ENCODE data around the gene OR6S1.
"Not testable (repeated sequence)": the region's sequence is repeated elsewhere in the genome, so short reads cannot be mapped to it uniquely, and the experiment has no call there.

Gene OR6S1

DNA sequence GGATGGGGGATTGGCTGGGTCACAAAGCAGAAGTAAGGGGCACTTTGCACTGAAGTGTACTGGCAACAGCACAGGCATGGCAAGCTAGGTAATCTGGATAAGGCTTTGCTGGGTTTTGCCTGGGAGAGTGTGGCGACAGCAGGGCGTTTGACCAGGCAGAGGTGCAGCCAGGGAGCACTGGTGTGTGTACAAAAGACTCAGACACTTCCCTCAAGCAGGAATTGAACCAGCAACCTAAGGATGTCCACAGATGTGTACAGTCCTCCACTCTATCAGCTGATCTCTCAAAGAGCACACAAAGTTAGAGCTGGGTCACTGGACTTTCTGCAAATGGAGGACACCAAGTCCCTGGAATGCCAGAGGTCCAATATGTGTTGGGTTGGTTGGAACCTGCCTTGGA, 27.5 kb upstream of the OR6S1 start:
- DNase-seq: no peak

DNA sequence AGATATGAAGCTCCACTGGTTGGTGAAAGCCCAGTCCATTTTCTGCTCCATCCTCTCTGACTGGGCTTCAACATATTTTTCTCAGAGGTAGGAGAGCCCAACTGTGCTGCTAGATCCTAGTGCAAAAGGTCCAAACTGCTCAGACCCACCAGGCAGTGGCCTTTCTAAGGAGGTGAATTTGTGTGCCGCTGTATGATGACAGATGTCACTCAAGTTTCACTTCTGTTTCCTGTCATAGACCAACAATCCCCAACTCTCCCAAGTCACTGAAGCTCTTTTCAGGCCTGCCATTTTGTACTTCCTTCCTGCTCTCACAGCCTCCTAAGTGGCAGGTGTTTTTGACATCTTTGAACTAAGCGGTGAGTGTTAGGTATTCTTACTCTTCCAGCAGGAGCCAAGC, 26.5 kb upstream of the OR6S1 start:
- DNase-seq: no peak

DNA sequence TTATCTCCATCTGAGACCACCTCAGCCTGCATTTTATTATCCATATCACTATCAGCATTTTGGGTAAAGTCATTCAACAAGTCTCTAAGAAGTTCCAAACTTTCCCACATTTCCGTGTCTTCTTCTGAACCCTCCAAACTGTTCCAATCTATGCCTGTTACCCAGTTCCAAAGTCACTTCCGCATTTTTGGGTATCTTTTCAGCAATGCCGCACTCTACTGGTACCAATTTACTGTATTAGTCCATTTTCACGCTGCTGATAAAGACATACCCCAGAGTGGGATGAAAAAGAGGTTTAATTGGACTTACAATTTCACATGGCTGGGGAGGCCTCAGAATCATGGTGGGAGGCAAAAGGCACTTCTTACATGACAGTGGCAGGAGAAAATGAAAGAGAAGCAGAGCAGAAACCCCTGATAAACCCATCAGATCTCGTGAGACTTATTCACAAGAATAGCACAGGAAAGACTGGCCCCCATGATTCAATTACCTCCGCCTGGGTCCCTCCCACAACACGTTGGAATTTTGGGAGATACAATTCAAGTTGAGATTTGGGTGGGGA, 25.0 kb upstream of the OR6S1 start:
- not testable (repeated sequence) for DNase-seq

DNA sequence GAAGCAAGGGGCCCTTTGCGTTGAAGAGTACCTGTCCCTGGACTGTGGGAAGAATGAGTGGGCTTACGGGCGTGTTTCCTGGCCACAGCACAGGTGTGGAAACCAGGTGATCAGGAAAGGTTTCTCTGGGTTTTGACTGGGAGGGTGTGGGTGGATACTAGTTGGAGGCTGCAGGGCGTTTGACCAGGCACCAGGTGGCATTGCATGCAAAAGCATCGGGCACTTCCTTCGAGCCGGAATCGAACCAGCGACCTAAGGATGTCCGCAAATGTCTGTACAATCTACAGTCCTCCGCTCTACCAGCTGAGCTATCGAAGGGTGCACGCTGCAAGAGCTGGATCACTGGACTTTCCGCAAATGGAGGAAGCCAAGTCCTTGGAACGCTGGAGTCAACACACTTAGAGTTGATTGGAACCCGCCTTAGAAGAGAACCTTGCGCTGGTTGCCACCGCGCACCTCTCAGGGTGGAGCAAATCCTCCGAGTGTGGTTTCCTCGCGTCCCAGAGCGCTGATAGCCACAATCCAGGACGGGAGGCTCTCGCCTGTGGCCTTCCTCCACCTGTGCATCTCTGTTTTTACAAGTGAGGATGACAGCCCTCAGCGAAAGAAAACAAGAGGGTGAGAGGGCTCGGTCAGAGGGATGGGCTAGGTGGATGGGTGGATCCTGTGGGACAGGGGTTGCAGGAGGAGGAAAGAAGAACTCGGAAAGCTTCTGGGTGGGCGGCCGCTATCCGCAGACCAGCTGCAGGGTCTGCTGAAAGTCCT, 21.7 kb upstream of the OR6S1 start:
- peak; percentile 18 for DNase-seq

DNA sequence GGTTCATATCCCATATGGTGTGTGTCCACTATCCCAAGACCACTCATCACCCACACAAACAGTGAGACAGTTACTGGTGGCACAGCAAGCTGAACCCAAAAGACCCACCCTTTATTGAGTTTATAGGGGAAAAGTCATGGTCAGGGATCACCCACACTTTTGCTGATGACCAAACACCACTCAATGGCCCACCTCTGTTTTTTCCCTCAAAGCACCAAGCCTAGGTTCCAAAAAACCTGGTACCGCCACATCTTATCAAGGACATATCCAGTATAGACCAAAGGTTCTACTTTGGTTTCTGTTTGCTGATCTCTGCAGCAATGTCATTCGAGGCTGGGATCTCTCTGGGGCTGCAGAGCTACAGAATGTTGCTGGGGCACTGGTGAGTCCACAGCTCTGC, 19.7 kb upstream of the OR6S1 start:
- DNase-seq: no peak

DNA sequence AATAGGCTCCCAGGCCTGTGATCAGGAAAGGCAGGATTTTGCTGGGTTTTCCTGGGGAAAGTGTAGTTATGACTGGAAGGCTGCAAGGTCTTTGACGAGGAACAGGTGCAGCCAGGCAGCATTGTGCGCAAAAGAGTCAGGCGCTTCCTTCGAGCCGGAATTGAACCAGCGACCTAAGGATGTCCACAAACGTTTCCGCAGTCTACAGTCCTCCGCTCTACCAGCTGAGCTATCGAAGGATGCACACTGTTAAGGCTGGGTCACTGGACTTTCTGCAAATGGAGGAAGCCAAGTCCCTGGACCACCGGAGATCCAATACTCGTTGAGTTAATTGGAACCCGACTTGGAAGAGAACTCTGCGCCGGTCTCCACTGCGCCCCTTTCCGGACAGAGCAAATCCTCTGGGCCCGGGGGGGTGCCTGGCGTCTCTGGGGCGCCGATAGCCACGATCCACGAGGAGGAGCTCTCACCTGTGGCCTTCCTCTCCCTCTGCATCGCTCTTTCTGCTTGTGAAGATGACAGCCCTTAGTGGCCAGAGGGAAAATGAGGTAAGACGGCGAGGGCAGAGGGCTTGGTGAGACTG, 18.4 kb upstream of the OR6S1 start:
- DNase-seq: no peak

DNA sequence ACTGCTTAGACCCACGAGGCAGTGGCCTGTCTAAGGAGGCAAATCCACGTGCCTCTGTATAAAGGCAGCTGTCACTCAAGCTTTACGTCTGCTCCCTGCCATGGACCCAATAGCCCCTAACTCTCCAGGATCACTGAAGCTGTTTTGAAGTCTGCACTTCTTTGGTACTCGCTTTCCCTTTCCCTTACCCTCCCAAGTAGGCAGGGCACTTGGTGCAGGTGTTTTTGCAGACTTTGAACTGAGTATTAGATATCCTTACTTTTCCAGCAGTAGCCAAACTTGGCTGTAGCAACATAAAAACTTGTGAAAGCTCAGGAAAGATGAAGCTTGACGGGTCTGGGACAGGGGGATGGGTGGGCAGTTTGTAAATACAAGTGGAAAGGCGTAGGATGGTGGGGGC, 17.8 kb upstream of the OR6S1 start:
- DNase-seq: no peak

DNA sequence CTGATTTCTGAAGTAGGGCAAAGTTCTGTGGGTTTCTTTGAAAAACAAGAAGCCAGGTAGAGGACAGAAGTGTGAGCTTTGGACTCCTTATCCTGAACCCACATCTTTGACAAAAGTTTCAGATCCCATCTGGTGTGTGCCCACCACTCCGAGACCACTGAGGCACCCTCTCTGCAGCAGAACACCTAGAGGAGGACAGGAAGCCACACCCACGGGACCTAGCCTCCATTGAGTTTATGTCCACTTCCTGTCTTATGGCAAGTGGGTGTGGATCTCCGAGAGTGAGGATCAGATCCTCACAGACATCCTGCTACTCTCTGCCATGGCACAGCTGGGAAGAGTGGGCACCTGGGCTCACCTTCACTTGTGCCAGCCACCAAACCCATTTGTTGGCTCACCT, 16.8 kb upstream of the OR6S1 start:
- DNase-seq: no peak

DNA sequence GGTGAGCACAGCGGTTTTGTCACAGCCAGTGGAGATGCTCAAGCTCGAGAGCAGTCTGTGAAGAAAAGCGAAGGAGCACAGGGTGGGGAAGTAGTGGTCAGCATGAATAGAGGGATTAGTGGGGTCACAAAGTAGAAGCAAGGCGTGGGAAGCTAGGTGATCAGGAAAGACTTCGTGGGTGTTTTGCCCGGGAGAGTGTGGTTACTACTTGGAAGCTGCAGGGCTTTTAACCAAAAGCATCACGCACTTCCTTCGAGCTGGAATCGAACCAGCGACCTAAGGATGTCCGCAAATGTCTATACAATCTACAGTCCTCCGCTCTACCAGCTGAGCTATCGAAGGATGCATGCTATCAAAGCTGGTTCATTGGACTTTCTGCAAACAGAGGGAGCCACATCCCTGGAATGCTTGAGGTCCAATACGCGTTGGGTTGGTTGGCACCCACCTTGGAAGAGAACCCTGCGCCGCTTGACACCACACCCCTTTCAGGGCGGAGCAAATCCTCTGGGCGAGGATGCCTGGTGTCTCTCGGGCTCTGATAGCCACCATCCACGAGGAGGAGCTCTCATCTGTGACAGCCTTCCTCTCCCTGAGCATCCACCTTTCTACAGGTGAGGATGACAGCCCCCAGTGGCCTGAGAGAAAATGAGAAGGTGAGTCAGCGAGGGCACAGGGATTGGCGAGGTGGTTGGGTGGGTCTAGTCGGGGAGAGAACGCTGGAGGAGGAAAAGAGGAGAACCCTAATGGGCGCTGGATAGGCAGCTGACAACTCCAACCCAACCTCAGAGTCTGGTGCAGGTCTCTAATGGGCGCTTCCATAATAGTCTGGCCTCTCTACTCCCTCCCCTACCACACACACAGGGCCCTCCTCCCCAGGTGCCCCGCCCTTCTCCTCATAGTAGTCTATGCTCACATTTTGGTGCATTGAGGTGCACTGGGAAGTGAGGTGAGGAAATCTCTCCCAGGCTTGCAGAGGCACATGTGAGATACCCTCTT, 16.0 kb upstream of the OR6S1 start:
- DNase-seq: no peak

DNA sequence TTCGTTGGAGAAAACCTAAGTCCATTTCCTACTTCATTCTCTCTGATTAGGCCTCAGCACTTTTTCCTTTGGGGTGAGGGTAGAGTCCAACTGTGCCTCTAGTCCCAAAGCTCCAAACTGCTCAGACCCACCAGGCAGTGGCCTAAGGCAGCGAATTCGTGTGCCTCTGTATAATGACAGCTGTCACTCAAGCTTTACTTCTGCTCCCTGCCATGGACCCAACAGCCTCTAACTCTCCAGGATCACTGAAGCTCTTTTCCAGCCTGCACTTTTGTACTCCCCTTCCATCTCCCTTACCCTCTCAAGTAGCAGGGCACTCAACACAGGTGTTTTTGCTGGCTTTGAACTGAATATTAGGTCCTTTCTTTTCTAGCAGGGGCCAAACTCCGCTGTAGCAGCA, 14.8 kb upstream of the OR6S1 start:
- DNase-seq: no peak

DNA sequence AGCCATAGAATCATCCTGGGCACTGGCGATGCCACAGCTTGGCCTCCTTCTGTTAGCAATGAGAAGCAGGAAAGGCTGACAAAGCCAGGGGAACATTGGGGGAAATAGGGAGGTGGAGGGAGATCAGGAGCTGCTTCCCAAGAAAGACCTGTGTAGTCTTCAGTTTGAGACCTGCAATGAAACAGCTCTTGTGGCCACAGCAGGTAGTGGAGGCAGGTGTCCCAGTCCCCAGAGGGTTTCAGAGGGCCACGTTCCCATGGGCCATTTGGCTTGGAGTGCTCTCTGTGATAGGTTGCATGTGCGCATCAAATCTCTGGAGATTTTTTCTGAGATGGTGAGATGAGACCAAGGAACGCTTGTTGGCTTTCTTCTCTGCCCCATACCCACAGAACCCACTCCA, 14.4 kb upstream of the OR6S1 start:
- no peak for DNase-seq

DNA sequence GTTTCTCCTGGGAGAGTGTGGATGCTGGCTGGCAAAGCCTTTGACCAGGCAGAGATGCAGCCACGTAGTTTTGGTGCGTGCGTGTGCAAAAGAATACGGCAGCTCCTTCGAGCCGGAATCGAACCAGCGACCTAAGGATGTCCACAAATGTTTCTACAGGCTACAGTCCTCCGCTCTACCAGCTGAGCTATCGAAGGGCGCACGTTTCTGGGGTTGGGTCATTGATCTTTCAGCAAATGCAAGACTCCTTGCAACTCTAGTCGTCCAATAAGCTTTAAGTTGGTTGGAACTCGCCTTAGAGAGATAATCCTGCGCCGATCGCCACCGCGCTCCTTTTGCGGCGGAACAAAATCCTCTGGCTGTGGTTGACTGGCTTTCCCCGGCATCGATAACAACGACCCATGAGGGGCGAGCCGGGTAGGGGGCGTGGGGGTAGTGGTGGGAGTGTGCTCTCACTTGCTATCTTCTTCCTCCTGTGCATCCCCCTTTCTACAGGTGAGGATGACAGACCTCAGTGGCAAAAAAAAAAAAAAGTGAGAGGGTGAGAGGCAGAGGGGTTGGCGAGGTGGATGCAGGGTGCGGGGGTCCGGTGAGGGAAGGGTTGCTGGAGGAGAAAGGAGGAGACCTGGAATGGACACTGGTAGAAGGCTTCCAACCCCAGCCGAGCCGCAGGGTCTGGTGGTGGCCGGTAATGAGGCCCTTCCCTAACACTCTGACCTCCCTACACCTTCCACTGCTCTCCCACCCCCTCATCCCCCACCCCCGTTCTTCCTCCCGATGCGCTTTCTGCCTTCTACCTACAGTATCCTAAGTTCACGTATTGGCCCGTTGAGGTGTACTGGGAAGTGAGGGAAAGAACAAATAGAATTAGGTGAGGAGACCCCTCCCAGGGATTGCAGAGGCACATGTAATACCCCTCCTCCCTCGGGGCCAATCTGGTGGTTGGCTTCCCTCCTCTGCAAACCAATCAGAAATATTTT, 11.8 kb upstream of the OR6S1 start:
- peak; percentile 13 for DNase-seq

DNA sequence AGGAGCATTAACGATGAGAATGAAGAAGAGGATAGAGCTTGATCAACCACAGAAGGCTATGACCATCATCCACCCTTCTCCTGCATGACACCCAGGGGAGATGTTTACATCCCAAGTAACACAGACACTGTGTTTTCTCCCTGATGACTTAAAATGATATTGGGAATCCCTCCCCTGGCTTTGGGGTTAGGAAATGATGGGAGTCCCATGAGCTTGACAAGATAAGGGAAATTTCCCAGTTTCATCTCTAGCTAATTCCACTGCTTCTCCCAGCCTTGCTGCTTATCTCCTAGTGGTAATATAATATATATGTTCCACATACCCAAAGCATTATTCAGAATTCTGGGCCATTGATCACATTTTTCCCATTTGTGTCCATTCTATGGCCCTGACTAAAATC, 4.0 kb upstream of the OR6S1 start:
- DNase-seq: no peak

DNA sequence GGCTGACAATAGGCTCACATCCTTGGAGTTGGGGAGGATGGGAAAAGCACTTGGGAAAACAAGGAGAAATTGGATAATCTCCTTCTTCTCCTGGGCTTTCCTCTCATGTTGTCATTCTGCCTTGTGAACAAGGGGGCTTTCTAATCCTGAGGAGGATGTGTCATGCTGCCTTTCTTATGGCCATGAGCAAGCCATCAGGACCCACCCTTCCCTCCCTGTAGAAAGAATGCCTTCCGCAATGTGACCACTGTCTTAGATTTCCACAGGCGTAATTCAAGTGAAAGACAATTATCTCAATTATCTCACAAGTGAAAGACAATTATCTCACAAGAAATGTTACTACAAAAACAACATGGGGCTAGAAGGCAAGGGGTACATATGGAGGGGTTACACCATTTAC, 3.0 kb upstream of the OR6S1 start:
- no peak for DNase-seq

DNA sequence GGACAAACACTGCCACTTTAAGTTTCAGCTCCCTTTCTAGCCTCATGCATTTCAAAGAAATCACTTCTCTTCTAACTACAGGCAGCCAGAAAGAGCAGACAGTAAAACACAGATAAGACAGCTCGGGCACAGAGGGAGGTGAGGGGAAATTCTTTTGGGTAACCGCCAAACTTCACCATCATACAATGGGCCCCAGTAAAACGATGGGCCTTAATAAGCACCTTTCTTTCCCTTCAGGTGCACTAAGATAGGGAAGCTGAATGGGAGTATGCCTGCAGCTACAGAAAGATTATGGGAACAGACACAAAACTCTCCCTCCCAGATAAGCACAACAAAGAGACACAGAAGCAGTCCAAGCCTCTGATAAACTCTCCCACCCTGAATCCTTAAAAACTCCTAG, 1.3 kb upstream of the OR6S1 start:
- DNase-seq: not testable (repeated sequence)

DNA sequence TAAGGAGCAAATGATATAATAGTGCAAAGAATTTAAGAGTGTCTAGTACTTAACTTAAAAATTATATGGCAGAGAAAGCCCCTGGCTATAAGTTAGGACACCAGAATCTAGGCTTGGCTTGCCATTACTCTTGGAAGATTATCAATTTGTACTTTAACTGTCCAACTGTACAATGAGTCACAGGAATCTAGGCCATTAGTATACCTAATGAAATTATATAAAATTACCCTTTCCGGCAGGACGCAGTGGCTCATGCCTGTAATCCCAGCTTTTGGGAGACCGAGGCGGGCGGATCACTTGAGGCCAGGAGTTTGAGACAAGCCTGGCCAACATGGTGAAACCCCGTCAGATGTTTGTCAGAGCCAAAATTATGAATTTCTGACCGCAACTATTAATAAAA, 691 bp upstream of the OR6S1 start:
- no peak for DNase-seq

DNA sequence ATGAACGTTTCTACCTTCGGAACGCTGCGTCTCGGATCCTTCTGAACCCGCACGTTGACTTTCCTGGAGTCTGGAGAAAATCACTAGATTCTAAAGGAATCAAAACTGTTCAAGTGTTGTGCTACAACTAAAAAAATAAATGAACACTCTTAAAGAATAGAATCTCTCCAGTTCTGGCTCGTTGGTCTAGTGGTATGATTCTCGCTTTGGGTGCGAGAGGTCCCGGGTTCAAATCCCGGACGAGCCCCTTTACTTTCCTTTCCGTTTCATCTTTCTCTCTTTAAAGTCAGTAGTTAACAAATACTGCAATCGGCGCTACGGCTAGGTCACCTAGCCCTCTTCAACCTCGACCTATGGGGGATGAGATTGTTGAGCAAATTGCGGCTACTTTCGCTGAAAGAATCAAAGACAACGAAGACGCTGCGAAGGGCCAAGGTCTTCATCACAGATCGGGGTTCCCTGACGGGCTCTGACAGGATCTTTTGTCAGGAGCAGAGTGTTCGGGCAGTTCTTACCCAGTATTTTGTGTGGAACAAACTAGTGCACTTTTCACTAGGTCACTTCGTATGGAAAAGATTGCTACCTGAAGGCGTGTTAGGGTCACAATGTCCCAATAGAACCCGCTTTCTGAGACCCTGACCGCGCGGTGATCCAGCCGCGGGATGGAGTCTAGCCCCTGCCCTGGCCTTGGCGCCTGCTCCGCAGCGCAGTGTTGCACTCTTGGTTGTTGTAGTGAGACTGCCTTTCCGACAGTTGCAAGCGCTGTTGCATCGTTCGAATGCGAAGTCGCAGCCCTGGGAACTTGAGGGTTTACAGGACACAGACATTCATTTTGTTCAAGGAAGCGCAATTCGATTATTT, 8.4 kb downstream of the OR6S1 start:
- DNase-seq: peak; percentile 36

DNA sequence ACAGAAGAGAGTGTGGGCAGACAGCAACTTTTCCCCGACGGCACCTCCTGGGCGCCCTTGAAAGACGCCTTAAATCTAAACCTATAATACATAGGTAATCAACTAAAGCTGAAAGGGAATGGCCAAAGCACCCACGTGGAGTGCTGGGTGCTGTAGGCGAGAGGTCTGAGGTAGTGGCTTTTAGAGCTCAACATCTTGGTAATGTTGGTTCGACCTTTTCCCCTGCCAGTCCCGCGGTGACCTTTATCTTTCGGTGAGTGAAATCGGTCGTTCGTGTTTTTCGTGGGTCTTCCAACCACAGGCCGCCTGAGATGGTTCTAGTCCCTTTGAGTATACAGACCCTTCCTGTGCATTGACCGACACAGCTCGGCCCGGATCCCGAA, 9.1 kb downstream of the OR6S1 start:
- DNase-seq: no peak

DNA sequence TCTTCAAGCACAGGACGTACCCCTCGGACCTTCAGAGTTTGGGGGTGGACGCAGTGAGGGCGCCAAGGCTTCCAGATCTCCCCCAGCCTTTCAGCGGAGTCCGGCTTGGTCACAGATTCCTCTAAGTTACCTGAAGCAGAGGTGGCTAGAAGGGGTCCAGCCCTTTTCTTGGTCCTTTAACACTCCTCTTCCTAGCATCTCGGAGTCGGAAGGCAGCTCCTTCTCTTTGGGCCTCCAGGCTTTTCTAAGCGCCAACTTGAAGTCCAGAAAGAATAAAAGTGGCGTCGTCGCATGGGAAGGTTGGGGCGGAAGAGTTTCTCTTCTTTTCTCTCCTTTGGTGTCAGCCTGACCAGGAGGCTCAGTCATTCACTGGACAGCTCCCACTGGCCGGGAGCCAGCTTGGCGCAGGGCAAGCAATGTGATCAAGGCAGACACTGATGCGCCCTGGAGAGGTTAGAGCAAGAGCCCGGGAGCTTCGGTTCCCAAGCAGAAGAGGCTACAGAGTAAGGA, 9.6 kb downstream of the OR6S1 start:
- no peak for DNase-seq

DNA sequence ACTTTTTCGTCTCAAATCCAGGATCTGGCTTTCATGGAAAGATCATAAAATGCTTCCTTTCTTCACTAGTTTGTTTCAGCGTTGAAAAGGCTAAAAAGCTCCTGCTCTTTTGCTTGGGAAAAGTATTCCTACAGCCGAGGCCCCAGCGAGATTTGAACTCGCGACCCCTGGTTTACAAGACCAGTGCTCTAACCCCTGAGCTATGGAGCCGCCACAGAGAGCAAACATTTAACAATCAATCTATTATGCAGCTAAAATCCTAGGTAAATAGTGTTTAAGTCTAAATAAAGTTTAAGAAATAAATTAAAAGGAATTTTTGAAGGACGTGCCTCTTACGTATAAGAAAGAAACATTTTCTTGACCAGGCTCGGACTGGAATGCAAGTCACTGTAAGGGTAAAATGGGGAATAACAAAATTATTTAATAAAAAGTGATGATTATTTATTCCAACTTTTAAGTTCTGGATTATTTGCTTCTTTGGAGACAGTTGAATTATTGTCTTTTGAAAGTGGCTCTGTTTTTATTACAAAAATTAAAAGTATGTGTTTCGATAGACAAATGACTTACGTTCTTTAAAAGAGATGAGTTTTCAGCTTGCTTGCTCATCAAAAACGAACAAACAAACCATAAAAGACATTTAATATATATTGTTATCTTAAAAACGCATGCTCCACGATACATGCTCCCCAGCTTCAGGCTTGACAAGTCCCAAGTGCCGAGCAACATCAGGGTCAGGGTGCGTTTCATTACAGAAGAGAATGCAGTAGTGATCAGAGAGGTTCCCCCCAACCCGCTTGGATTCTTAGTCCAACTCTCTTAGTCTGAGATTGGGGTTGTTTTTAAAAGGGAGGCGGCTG, 10.2 kb downstream of the OR6S1 start:
- peak; percentile 58 for DNase-seq
